Smooth muscle cell (in vitro differentiated cells): Measurements from ENCODE around the gene SUPT6H. TPM values are rescaled to one million over a fixed set of nuclear protein-coding genes. Genes with fewer than 3 reads are reported as not detected.

Experiments
- DNase-seq: peaks from one replicate; lab custom pipeline; 2025; ENCODE audit not compliant: unreplicated experiment; lab: John Stamatoyannopoulos, UW
- H2AFZ ChIP-seq: fragments of 200-600 bp; sonication (generic); 2 replicates; pipeline ENCODE4 v1.6.0; 2016; ENCODE audit warnings: antibody characterized with exemption, low read depth, mild to moderate bottlenecking
- H3F3A ChIP-seq: fragments of 200-600 bp; sonication (generic); 2 replicates; pipeline ENCODE4 v1.6.0; 2017; ENCODE audit warnings: antibody characterized with exemption, low read depth
- H3K27ac ChIP-seq: fragments of 200-600 bp; sonication (generic); 2 replicates; pipeline ENCODE4 v1.5.1; 2016; ENCODE audit warnings: low read depth, mild to moderate bottlenecking
- H3K27me3 ChIP-seq: fragments of 200-600 bp; sonication (generic); 2 replicates; pipeline ENCODE4 v1.6.1; 2016; ENCODE audit warnings: low read depth, mild to moderate bottlenecking
- H3K36me3 ChIP-seq: fragments of 200-600 bp; sonication (generic); 2 replicates; pipeline ENCODE4 v1.5.1; 2016; ENCODE audit warnings: low read depth
- H3K4me1 ChIP-seq: fragments of 200-600 bp; sonication (generic); 2 replicates; pipeline ENCODE4 v1.5.1; 2016; ENCODE audit warnings: low read depth
- H3K4me2 ChIP-seq: fragments of 200-600 bp; sonication (generic); 2 replicates; pipeline ENCODE4 v1.6.0; 2016; ENCODE audit warnings: mild to moderate bottlenecking
- H3K4me3 ChIP-seq: fragments of 200-600 bp; sonication (generic); 2 replicates; pipeline ENCODE4 v1.5.1; 2016; ENCODE audit warnings: mild to moderate bottlenecking
- H3K79me2 ChIP-seq: fragments of 200-600 bp; sonication (generic); 2 replicates; pipeline ENCODE4 v1.6.0; 2016; ENCODE audit warnings: low read depth, mild to moderate bottlenecking
- H3K9ac ChIP-seq: fragments of 200-600 bp; sonication (generic); 2 replicates; pipeline ENCODE4 v1.6.0; 2016; ENCODE audit warnings: low read depth
- H3K9me3 ChIP-seq: fragments of 200-600 bp; sonication (generic); replicated peaks from 2 replicates; pipeline ENCODE4 v1.5.1; 2016; ENCODE audit warnings: low read depth
- H4K20me1 ChIP-seq: fragments of 200-600 bp; sonication (generic); 2 replicates; pipeline ENCODE4 v1.6.0; 2016; ENCODE audit warnings: low read depth
- WGBS: methylation state at CpG from one replicate; pipeline ENCODE4 v1.1.7; 2016; ENCODE audit warnings: low lambda C conversion rate; 5-methylcytosine and 5-hydroxymethylcytosine counted together
- polyA plus RNA-seq: library from polyadenylated mRNA; unstranded; fragments of >200 nt; fragmentation: Nextera tagmentation; extraction: Ambion mirVana; gene quantifications from 2 replicates; pipeline ENCODE4 v1.2.1, GENCODE V29; 2016
- total RNA-seq: library from RNA; depleted of rRNA; stranded (reverse); fragments of >200 nt; gene quantifications from 2 replicates; pipeline ENCODE4 v1.2.3, GENCODE V29; 2014
- TF ChIP-seq, protein P1 (sequence below): fragments of 200-600 bp; sonication (generic); IDR thresholded peaks from 2 replicates; pipeline ENCODE4 v1.5.1; 2017; ENCODE audit warnings: borderline replicate concordance, mild to moderate bottlenecking, antibody characterized with exemption; ENCODE audit not compliant: insufficient read depth, poor library complexity, severe bottlenecking

The SUPT6H gene
- total and polyA plus RNA-seq, 2 experiments from 2014 or later = 22.4 to 64.0 TPM

DNA sequence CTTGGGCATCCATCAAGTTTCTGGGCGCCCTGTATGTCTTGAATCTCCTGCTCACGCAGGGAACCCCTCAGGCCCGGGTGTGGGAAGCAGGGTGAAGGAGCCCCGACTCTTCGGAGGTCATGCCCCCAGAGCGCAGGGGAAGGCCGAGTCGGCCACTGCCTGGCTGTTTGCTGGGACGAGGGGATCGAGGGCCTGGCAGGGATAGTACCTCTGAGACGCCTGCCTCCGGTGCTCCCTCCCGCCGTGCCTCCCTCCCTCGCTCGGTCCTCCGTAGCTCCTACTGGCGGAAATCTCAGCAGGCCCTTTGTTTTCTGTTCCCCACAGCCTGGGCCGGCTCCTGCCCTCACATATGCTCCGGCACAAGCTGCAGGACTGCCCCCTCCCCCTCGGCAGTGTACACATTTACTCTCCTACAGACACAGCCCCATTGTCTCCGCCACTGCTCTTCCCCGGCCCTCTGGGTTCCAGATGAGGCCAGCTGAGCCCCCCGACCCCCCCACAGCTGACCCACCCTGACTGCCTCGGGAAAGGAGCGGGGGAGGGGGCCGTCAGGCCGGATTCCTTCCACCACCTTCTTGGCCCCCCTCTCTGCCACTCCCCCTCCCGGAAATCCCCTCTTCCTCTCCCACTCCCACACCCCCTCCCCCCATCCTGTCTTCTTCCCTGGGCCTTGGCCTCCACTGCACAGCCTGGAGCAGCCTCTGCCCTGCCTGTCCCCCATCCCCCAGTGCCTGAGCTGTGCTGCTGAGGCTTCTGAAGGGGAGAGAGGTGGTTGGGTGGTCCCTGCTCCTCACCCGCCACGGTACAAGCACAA, 83.2 kb downstream of the SUPT6H start:
- Histone ChIP-seq H3K4me1 (peaks cover 16% of the 10 kb centered on the region), H3K9ac (peak overlapping the region; percentile 96), H3K4me2 (peak overlapping the region; percentile 89), H3K27me3 (no peaks in the 10 kb centered on the region), H3K79me2 (peaks cover 38% of the 10 kb centered on the region), H2AFZ (no peak overlapping the region), H3K36me3 (no peaks in the 10 kb centered on the region), H4K20me1 (peaks cover 58% of the 10 kb centered on the region), H3K4me3 (peak overlapping the region; percentile 73), H3K9me3 (no peaks in the 10 kb centered on the region), H3F3A (peaks cover 32% of the 10 kb centered on the region), H3K27ac (peak overlapping the region; percentile 94)
- peak; percentile 42 for DNase-seq
- TF ChIP-seq, protein P1, sequence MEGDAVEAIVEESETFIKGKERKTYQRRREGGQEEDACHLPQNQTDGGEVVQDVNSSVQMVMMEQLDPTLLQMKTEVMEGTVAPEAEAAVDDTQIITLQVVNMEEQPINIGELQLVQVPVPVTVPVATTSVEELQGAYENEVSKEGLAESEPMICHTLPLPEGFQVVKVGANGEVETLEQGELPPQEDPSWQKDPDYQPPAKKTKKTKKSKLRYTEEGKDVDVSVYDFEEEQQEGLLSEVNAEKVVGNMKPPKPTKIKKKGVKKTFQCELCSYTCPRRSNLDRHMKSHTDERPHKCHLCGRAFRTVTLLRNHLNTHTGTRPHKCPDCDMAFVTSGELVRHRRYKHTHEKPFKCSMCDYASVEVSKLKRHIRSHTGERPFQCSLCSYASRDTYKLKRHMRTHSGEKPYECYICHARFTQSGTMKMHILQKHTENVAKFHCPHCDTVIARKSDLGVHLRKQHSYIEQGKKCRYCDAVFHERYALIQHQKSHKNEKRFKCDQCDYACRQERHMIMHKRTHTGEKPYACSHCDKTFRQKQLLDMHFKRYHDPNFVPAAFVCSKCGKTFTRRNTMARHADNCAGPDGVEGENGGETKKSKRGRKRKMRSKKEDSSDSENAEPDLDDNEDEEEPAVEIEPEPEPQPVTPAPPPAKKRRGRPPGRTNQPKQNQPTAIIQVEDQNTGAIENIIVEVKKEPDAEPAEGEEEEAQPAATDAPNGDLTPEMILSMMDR = no peak
- WGBS = under 1% methylated on average over 24 of the region's 31 CpGs

- H3K9ac ChIP-seq = peak overlapping the region; percentile 96
- WGBS = 82% methylated on average over 4 of the region's 4 CpGs
Measured at GRCh38 chr17:28745786-28746411, 83.9 kb downstream of the SUPT6H start.

GRCh38 chr17:28746611-28747050, 84.6 kb downstream of the SUPT6H start:
- H3K4me2 ChIP-seq = peak overlapping the region; percentile 89
- TF ChIP-seq, protein P1 = no peak

More at GRCh38 chr17:28745786-28746411, 83.9 kb downstream of the SUPT6H start:
- Histone ChIP-seq H3K4me2 (peak overlapping the region; percentile 89), H3K27me3 (no peaks in the 10 kb centered on the region), H2AFZ (no peak overlapping the region), H3K36me3 (no peaks in the 10 kb centered on the region), H3K4me1 (peaks cover 16% of the 10 kb centered on the region), H3F3A (peaks cover 37% of the 10 kb centered on the region), H3K9me3 (no peaks in the 10 kb centered on the region), H3K27ac (peak overlapping the region; percentile 94), H3K79me2 (peaks cover 38% of the 10 kb centered on the region), H3K4me3 (peak overlapping the region; percentile 73), H4K20me1 (peaks cover 66% of the 10 kb centered on the region)
- no peak for DNase-seq
- TF ChIP-seq, protein P1 = no peak

More at GRCh38 chr17:28746611-28747050, 84.6 kb downstream of the SUPT6H start:
- Histone ChIP-seq H3K36me3 (no peaks in the 10 kb centered on the region), H3K27me3 (no peaks in the 10 kb centered on the region), H3K9ac (peak overlapping the region; percentile 96), H4K20me1 (peaks cover 73% of the 10 kb centered on the region), H3K79me2 (peaks cover 38% of the 10 kb centered on the region), H3K4me3 (peak overlapping the region; percentile 73), H2AFZ (no peak overlapping the region), H3F3A (peaks cover 43% of the 10 kb centered on the region), H3K9me3 (no peaks in the 10 kb centered on the region), H3K4me1 (peaks cover 16% of the 10 kb centered on the region), H3K27ac (peak overlapping the region; percentile 94)
- no peak for DNase-seq
- WGBS = 57% methylated on average over 5 of the region's 5 CpGs
